H1 (cell line): ENCODE data around the gene NINJ2.

Source experiments
- CREB1 ChIP-seq: IDR thresholded peaks from 2 replicates; pipeline ENCODE4 v1.6.1; 2012; ENCODE audit warnings: inconsistent platforms
- GTF2F1 ChIP-seq: IDR thresholded peaks from 2 replicates; pipeline ENCODE4 v1.6.1; 2012; ENCODE audit warnings: low read depth, low read length, improper control_type of control experiment, borderline replicate concordance

DNA sequence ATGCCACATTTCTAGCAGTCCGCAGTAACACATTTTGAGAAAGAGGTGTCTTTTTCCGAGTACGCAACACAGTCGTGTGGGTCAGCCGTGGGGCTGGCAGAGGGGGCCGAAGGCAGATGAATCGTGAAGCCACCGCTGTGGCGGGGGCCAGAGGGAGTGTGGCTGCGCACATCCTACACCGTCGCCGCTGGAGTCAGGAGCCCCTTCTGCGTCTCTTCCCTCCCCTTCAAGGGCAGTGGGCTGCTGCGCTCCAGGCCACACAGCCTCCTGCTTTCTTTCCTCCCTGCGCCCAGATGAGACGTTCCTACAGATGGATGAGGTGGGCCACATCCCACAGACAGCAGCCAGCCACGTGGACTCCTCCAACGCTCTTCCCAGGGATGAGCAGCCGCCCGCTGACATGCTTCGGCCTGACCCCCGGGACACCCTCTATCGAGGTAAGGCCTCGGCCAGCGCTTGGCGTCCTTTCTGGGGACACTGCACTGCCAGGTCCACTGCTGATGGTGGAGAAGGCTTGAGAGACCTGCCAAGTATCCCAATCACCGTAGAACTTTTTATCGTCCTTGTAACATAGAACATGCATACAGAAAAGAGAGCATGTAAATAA is 113.7 kb downstream of the NINJ2 start:
- no peak for TF ChIP-seq CREB1
- no peak for TF ChIP-seq GTF2F1
